PC-3 (cell line): ENCODE data around the gene ITPKC. TPM values are rescaled to one million over a fixed set of nuclear protein-coding genes. Genes with fewer than 3 reads are reported as not detected.
"Not testable (repeated sequence)": the region's sequence is repeated elsewhere in the genome, so short reads cannot be mapped to it uniquely, and the experiment has no call there.

Experiments used
- ATAC-seq: fragments of 200-7000 bp; cut with Tn5 transposase; 2 replicates; pipeline ENCODE4 v1.9.1; 2020; ENCODE audit warnings: mild to moderate bottlenecking, moderate library complexity
- BruUV-seq: library from RNA; stranded (reverse); fragments of 400-500 nt; replicated peaks from 2 replicates; lab custom pipeline; 2021; lab: Mats Ljungman, UMichigan
- CTCF ChIA-PET: fragments of 300-600 bp; sonication (Branson Sonifier 250); formaldehyde crosslinking; loops from one replicate; lab custom pipeline; 2022; ENCODE audit warnings: antibody characterized with exemption; lab: Charles Lee
- POLR2A ChIA-PET: fragments of 300-600 bp; sonication (Branson Sonifier 250); formaldehyde crosslinking; loops from one replicate; lab custom pipeline; 2022; ENCODE audit warnings: antibody characterized with exemption; ENCODE audit not compliant: unreplicated experiment; lab: Charles Lee
- DNase-seq: peaks from one replicate; pipeline ENCODE4 v3.0.0-alpha.2; 2015
- H2AFZ ChIP-seq: fragments of 300-600 bp; sonication (generic); 2 replicates; pipeline ENCODE4 v1.6.0; 2016; ENCODE audit warnings: antibody characterized with exemption, low read length
- H3F3A ChIP-seq: fragments of 300-600 bp; sonication (generic); one replicate; pipeline ENCODE4 v1.6.0; 2017; ENCODE audit warnings: antibody characterized with exemption, low read length, control low read depth, mild to moderate bottlenecking; ENCODE audit not compliant: unreplicated experiment
- H3K27ac ChIP-seq: fragments of 300-600 bp; sonication (generic); 2 replicates; pipeline ENCODE4 v1.5.1; 2016; ENCODE audit warnings: mild to moderate bottlenecking, low read length
- H3K27me3 ChIP-seq: fragments of 300-600 bp; sonication (generic); 2 replicates; pipeline ENCODE4 v1.6.1; 2016; ENCODE audit warnings: low read length, mixed read lengths
- H3K36me3 ChIP-seq: fragments of 300-600 bp; sonication (generic); 2 replicates; pipeline ENCODE4 v1.6.1; 2016; ENCODE audit warnings: low read depth, mixed run types, low read length, mixed read lengths
- H3K4me1 ChIP-seq: fragments of 300-600 bp; sonication (generic); 2 replicates; pipeline ENCODE4 v1.5.1; 2016; ENCODE audit warnings: low read length; ENCODE audit not compliant: insufficient read depth
- H3K4me2 ChIP-seq: fragments of 300-600 bp; sonication (generic); 2 replicates; pipeline ENCODE4 v1.6.0; 2016; ENCODE audit warnings: low read length
- H3K4me3 ChIP-seq: fragments of 300-600 bp; sonication (generic); 2 replicates; pipeline ENCODE4 v1.5.1; 2016; ENCODE audit warnings: mild to moderate bottlenecking, low read length, mixed read lengths
- H3K79me2 ChIP-seq: fragments of 300-600 bp; sonication (generic); 2 replicates; pipeline ENCODE4 v1.6.1; 2017; ENCODE audit warnings: low read length, mixed read lengths
- H3K9ac ChIP-seq: fragments of 300-600 bp; sonication (generic); 2 replicates; pipeline ENCODE4 v1.6.0; 2016; ENCODE audit warnings: mild to moderate bottlenecking, low read length
- H3K9me2 ChIP-seq: fragments of 300-600 bp; sonication (generic); replicated peaks from 2 replicates; pipeline ENCODE4 v1.6.1; 2016; ENCODE audit warnings: mixed run types, low read length, mixed read lengths
- H3K9me3 ChIP-seq: fragments of 300-600 bp; sonication (generic); 2 replicates; pipeline ENCODE4 v1.6.1; 2016; ENCODE audit warnings: low read length, mixed read lengths
- H4K20me1 ChIP-seq: fragments of 300-600 bp; sonication (generic); 2 replicates; pipeline ENCODE4 v1.6.1; 2016; ENCODE audit warnings: low read length, mixed read lengths
- EZH2 ChIP-seq: fragments of 300-600 bp; sonication (generic); IDR thresholded peaks from one replicate; pipeline ENCODE4 v1.6.1; 2017; ENCODE audit warnings: antibody characterized with exemption, mild to moderate bottlenecking, low read length; ENCODE audit not compliant: unreplicated experiment
- EZH2phosphoT487 ChIP-seq: fragments of 300-600 bp; sonication (generic); IDR thresholded peaks from 2 replicates; pipeline ENCODE4 v1.6.1; 2018; ENCODE audit warnings: mild to moderate bottlenecking, antibody characterized with exemption, low read length, borderline replicate concordance
- intact Hi-C: fragments of 100-400 bp; cut with micrococcal nuclease; formaldehyde crosslinking; loops from 2 replicates; pipeline ENCODE4 v1.9.0; 2023
- total RNA-seq: library from RNA; depleted of rRNA; stranded (reverse); fragments of >200 nt; gene quantifications from 2 replicates; pipeline ENCODE4 v1.2.3, GENCODE V29; 2014
- TF ChIP-seq, protein P1 (sequence below): fragments of 300-600 bp; sonication (generic); conservative IDR thresholded peaks from 2 replicates; pipeline ENCODE4 v1.5.1; 2017; ENCODE audit warnings: antibody characterized with exemption, low read depth, mild to moderate bottlenecking, low read length

ITPKC gene
- total RNA-seq, 1 experiment from 2014 or later: 28.4 TPM

DNA sequence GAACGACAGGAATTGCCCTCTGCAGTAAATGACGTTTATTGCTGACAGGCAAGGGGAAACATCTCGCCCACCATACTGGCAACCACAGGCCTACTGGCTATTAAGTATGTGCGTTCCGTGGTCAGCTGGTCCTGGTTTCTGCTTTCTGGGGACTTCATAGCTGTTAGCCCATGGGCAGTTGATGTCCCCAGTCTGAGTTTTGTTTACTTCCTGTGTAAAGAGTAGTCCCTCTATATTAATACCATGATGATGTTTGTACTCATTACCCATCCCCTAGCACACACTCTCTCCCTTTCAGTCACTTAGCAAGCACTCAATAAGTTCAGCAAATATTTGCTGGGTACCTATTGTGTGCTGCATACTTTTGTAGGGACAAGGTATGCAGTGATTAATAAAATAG, 52.0 kb downstream of the ITPKC start:
- H3K9ac ChIP-seq: no peak overlapping the region
- H3K27me3 ChIP-seq: no peaks in the 10 kb centered on the region
- no peaks in the 10 kb centered on the region for H3K4me1 ChIP-seq
- H3K4me3 ChIP-seq: no peak overlapping the region
- peaks cover 15% of the 10 kb centered on the region for H3K36me3 ChIP-seq
- BruUV-seq: no TSS peak
- no peak overlapping the region for H3K27ac ChIP-seq
- no peaks in the 10 kb centered on the region for H3K79me2 ChIP-seq
- H4K20me1 ChIP-seq: no peaks in the 10 kb centered on the region
- no peaks in the 10 kb centered on the region for H3K9me2 ChIP-seq
- no peaks in the 10 kb centered on the region for H3K9me3 ChIP-seq
- ChIA-PET CTCF (no interaction called here), POLR2A (no interaction called here)
- intact Hi-C loops: no loop called here
- no peak for ATAC-seq
- H3F3A ChIP-seq: no peaks in the 10 kb centered on the region
- no peak for DNase-seq
- H2AFZ ChIP-seq: no peak overlapping the region
- H3K4me2 ChIP-seq: no peak overlapping the region
- TF ChIP-seq EZH2 (no peak), EZH2phosphoT487 (no peak)
- TF ChIP-seq, protein P1, sequence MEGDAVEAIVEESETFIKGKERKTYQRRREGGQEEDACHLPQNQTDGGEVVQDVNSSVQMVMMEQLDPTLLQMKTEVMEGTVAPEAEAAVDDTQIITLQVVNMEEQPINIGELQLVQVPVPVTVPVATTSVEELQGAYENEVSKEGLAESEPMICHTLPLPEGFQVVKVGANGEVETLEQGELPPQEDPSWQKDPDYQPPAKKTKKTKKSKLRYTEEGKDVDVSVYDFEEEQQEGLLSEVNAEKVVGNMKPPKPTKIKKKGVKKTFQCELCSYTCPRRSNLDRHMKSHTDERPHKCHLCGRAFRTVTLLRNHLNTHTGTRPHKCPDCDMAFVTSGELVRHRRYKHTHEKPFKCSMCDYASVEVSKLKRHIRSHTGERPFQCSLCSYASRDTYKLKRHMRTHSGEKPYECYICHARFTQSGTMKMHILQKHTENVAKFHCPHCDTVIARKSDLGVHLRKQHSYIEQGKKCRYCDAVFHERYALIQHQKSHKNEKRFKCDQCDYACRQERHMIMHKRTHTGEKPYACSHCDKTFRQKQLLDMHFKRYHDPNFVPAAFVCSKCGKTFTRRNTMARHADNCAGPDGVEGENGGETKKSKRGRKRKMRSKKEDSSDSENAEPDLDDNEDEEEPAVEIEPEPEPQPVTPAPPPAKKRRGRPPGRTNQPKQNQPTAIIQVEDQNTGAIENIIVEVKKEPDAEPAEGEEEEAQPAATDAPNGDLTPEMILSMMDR: no peak

DNA sequence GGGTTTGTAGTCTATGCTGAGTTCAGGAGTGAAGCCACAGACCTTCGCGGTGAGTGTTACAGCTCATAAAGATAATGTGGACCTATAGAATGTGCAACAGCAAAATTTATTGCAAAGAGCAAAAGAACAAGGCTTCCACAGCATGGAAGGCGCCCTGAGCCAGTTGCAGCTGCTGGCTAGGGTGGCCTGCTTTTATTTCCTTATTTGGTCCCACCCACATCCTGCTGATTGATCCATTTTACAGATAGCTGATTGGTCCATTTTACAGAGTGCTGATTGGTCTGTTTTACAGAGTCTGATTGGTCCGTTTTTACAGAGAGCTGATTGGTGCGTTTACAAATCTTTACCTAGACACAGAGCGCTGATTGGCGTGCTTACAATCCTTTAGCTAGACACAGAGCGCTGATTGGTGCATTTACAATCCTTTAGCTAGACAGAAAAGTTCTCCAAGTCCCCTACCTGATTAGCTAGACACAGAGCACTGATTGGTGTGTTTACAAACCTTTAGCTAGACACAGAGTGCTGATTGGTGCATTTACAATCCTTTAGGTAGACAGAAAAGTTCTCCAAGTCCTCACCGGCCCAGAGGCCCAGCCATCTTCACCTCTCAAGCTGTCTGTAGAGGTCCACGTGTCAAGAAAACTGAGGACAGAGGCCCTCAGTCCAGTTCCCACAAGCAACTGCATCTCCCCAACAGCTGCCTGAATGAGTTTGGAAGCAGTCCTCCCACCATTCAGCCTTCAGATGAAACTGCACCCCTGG, 54.4 kb downstream of the ITPKC start:
- H3K4me3 ChIP-seq, H2AFZ ChIP-seq, H3K9me3 ChIP-seq, POLR2A ChIA-PET, intact Hi-C loops, H3K27ac ChIP-seq, H3K9ac ChIP-seq, H3K27me3 ChIP-seq, H3K4me1 ChIP-seq, H3K36me3 ChIP-seq, H3K4me2 ChIP-seq, H3F3A ChIP-seq, BruUV-seq, ATAC-seq, H4K20me1 ChIP-seq, H3K79me2 ChIP-seq, H3K9me2 ChIP-seq, CTCF ChIA-PET: not testable (repeated sequence)
- DNase-seq: peak; percentile 39

DNA sequence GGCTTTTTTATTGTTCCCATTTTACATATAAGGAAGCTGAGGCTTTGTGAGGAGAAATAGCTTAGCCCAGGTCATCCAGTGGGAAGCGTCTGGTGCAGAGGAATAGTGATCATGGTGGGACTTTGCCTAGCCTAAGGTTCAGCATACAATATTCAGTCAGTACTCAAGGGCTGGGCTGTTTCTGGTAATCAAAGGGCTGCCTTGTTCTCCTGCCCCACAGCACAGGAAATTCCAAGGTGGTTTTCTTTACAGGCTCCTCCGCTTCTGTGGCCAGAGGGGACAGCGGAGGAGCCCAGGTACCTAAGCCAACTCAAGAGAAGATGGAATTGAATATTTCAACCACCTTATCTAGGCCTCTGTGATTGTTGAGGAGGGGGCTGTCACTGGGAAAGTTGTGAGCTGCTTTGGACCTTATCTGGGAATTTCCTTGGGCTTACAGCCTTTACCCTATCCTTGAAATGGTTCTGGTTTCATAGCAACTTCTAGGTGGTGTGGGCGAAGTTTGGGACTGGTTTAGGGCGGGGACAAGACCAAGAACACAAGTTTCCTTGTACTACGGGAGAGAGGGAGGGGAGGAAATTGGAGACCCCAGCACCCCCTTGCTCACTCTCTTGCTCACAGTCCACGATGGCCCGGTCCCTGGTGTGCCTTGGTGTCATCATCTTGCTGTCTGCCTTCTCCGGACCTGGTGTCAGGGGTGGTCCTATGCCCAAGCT, 58.2 kb downstream of the ITPKC start, which contains the start of gene MIA:
MIA (plus strand) TSS at position 606 of the 716 bp plus-strand sequence; CDS start at position 628, 22 bp downstream.
- DNase-seq (no peak), ATAC-seq (no peak)
- ChIA-PET CTCF (no interaction called here), POLR2A (no interaction called here)
- H3K9ac ChIP-seq: no peak within 1 kb of the TSS
- H3K36me3 ChIP-seq: no peaks in the 10 kb centered on the region
- intact Hi-C loops: no loop called here
- H2AFZ ChIP-seq: no peak within 1 kb of the TSS
- H3K27ac ChIP-seq: no peak within 1 kb of the TSS
- no TSS peak for BruUV-seq
- TF ChIP-seq EZH2 (no peak), EZH2phosphoT487 (no peak)
- TF ChIP-seq, protein P1: no peak
- H3K9me2 ChIP-seq: no peaks in the 10 kb centered on the region
- H3K4me2 ChIP-seq: no peak within 1 kb of the TSS
- no peaks in the 10 kb centered on the region for H3K9me3 ChIP-seq
- no peaks in the 10 kb centered on the region for H3K27me3 ChIP-seq
- no peaks in the 10 kb centered on the region for H4K20me1 ChIP-seq
- H3K4me3 ChIP-seq: no peak within 1 kb of the TSS
- H3F3A ChIP-seq: no peaks in the 10 kb centered on the region
- peaks cover 13% of the 10 kb centered on the region; the same call in 1 of the 2 replicates for H3K4me1 ChIP-seq
- no peaks in the 10 kb centered on the region for H3K79me2 ChIP-seq
